H7 (cell line): ENCODE data around the gene PARK7. TPM values are rescaled to one million over a fixed set of nuclear protein-coding genes. Genes with fewer than 3 reads are reported as not detected.

ENCODE experiments used
- DNase-seq: peaks from one replicate; pipeline ENCODE4 v3.0.0; 2012
- H3K27me3 ChIP-seq: 2 replicates; pipeline ENCODE4 v1.6.0; 2011; ENCODE audit warnings: mild to moderate bottlenecking, low read length; ENCODE audit not compliant: control insufficient read depth, insufficient read depth
- H3K36me3 ChIP-seq: replicated peaks from 2 replicates; pipeline ENCODE4 v1.5.1; 2011; ENCODE audit warnings: low read length; ENCODE audit not compliant: control insufficient read depth, insufficient read depth
- H3K4me3 ChIP-seq: 2 replicates; pipeline ENCODE4 v1.5.1; 2011; ENCODE audit warnings: low read depth, mild to moderate bottlenecking, control low read depth, low read length, moderate library complexity; ENCODE audit not compliant: insufficient read depth
- total RNA-seq: library from RNA; depleted of rRNA; stranded (reverse); fragments of >200 nt; shearing (Covaris generic); gene quantifications from 2 replicates; pipeline ENCODE4 v1.2.3, GENCODE V29; 2014; rRNA removed

Gene PARK7
- total RNA-seq, 1 experiment from 2014 or later = 298 TPM

DNA sequence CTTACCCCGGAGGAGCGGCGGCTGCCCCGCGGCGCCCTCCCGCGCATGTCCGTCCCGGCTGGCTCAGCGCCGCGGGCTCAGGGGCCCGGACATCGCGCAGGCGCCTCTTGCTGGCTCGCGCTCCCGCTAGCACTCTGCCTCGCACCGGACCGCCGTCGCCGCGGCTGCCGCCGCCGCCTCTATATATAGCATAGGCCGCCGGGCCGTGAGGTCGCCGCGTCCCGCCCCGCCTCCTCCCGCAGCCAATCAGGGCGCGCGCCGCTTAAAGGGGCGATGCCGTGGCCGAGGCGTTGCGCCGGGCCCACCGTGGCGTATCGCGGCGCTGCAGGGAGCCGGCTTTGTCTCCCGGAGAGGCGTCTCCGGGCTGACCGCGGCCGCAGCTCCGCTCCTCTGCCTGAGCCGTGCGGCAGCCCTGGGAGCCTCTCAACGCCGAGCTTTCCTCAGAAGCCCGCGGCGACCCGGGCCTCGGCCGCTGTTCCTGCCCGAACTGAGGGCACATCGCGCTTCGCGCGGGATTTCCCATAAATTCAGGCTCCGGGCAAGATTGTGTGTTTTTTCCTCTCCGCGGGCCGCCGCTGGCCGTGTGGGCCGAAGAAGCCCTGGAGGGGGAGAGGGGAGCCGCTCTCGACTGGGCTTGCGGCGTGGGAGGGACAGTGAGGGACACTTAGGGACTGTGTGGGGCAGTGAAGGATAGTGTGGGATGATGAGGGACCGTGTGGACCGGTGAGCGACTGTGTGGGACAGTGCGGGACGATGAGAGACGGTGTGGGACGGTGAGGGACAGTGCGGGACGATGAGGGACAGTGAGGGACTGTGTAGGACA lies 64.9 kb downstream of the PARK7 start, which contains the start of gene ERRFI1:
TSS of gene ERRFI1 (minus strand) at position 157 of the 823 bp plus-strand sequence. CDS start 10,690 bp downstream, outside the sequence.
- no peaks in the 10 kb centered on the region for H3K36me3 ChIP-seq
- H3K27me3 ChIP-seq = peaks cover 5% of the 10 kb centered on the region

DNA sequence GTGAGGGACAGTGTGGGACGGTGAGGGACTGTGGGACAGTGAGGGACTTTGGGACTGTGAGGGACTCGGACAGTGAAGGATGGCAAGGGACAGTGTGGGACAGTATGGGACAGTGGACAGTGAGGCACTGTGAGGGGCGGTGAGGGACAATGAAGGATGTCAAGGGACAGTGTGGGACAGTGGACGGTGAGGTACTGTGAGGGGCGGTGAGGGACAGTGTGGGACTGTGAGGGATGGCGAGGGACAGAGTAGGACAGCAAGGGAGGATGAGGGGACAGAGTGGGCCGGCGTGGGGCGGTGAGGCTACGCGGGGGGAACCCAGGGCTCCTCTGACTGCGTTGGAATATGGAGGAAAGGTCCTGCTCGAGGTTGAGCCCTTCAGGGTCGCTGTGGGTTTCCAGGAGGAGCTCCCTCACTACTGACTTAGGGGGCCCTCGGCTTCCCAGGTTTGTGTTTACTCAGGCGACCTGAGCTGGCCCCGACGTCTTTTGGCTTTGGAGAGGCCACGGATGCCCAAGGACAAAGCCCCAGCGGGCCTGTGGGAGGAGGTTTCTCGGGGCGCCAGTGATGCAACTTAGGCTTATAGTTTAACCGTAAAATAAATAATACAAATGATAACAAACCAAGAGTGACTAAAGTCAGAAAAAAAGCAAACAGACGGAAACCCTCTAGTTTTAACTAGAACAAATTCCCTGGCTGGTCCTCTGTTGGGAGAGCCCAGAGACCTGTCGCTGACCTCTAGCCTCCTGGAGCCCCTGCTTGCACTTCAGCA lies 65.7 kb downstream of the PARK7 start:
- Histone ChIP-seq H3K27me3 (peaks cover 5% of the 10 kb centered on the region), H3K4me3 (peak overlapping the region; percentile 79)
- peak; percentile 54 for DNase-seq

More for the DNA sequence above, 64.9 kb downstream of the PARK7 start, which contains the start of gene ERRFI1:
- DNase-seq = peak; percentile 98
- peak within 1 kb of the TSS; percentile 79 for H3K4me3 ChIP-seq

DNA sequence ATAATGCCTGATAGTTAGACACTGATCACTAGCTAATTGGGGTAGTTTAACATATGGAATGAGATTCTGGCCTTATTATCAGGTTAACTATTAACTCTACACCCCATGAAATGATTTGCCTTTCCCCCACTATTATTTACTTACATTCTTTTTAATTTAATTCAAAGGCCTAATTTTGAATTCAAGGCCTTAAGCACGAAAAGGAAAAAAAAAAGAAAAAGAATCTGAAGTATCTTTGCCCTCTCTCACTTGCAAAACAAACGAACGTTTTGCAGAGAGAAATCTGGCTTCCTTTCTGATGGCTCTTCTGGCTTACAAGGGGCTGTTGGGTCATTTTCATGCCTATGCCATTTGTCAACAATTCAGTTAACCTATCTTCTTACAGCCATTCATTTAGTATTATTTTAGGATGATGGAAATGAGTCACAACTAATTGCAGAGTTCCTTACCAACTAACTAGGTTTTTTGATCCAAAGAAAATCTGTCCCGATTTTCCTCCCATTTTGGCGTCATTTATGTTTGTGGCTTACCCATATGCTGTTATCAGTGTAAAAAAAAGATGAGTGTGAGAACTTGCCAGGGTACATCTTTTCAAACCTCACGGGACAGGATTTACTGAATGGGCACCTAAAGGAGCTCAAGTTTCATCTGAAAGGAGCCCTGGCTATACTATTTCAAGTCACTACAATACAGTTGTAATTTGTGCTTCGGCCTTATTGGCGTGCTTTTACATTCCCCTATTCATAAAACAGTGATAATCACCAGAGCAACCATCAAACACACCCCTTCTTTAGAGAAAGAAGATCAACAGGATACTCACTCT lies 66.4 kb downstream of the PARK7 start:
- DNase-seq = no peak
- Histone ChIP-seq H3K36me3 (no peaks in the 10 kb centered on the region), H3K4me3 (no peak overlapping the region)

More for the DNA sequence above, 65.7 kb downstream of the PARK7 start:
- no peaks in the 10 kb centered on the region for H3K36me3 ChIP-seq

DNA sequence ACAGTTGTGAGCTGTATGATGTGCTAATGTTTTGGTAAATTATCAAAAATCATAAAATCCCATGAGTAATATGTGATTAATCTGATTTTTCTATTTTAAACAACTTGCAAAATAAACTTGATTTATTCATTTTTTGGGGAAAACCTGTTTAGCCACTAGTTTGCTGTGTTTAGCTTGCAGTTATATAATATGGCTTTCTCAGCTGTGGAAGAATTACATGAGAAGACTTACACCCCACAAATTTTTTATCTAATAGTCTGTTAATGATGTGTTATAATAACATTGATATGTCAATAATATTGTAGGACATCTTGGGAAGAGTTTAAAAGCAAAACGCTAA lies 67.0 kb downstream of the PARK7 start:
- Histone ChIP-seq H3K36me3 (no peaks in the 10 kb centered on the region), H3K4me3 (no peak overlapping the region), H3K27me3 (peaks cover 5% of the 10 kb centered on the region)
- DNase-seq = no peak

More for the DNA sequence above, 66.4 kb downstream of the PARK7 start:
- H3K27me3 ChIP-seq = peaks cover 5% of the 10 kb centered on the region

DNA sequence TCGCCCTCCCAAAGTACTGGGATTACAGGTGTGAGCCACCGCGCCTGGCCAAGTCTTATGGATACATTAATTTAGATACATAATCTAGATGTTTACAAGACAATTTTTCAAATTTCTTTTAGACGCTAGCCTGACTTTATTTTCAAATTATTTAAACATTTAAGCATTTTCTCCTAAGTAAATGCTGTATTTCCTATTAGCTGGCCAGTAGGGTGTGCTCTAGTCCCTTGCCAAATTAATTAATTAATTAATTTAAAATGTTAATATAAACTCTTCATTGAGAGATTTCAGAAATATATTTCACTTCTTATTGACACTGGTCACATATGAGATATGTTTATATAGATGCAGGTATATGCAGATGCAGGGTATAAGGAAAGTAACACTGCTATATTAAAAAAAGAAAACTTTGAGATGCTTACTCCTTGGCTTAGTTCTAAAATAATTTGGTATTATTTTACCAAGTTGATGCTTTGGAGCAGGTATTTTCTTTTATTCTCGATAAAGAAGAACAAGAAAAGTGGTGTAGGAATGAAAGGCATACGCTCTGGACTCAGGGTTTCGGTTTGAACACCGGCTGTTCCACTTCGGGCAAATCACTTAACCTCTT lies 69.8 kb downstream of the PARK7 start:
- DNase-seq = no peak
- no peaks in the 10 kb centered on the region for H3K36me3 ChIP-seq
- H3K27me3 ChIP-seq = peaks cover 5% of the 10 kb centered on the region
- H3K4me3 ChIP-seq = no peak overlapping the region

DNA sequence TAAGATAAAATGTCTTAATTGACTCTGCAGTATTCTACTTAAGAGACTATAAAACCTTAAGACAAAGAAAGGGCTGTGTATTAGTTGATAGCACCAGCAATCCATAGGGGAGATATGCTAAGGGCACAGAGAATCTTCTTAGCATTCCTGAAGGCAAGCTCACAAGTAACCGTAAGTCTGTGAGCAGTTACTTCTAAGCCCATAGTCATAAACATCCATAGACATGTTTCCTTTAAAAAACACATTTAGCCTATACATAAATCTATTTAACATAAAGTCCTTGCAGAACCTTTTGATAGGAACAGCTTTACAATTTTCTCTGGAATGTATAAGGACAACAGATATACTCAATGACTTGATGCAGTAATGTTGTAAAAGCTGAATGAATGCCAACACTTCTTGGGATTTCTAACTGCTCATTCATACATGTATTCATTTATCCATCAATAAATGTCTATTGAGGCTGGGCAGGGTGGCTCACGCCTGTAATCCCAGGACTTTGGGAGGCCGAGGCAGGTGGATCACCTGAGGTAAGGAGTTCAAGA lies 70.9 kb downstream of the PARK7 start:
- Histone ChIP-seq H3K36me3 (no peaks in the 10 kb centered on the region), H3K27me3 (no peaks in the 10 kb centered on the region), H3K4me3 (no peak overlapping the region)
- DNase-seq = no peak

DNA sequence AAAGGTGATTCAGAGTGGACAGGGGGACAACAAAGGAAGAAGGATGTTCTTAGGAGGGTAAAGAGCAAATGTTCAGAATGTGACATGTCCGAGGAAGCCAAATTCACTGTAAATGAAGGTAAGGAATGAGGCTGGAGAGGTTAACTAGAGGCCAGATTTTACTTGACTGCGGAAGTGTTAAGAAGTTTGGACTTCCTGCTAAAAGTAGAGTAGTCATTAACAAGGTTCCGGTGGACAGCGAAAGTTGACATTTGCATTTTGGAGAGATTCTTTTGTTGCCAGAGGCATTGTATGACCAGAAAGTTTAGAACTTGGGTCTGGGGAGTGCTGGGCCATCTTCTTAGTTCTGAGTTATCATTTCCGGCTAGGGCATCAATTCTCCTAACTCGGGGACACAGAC lies 71.8 kb downstream of the PARK7 start:
- no peaks in the 10 kb centered on the region for H3K36me3 ChIP-seq
- no peaks in the 10 kb centered on the region for H3K27me3 ChIP-seq
- DNase-seq = no peak
- H3K4me3 ChIP-seq = no peak overlapping the region

Other genes with a start within 250 kb of the PARK7 start
- 69.0 and 78.4 TPM in 2 replicates for gene VAMP3, start 190.4 kb upstream of the PARK7 start, total RNA-seq
- 1.2 and 2.8 TPM in 2 replicates for gene PER3, start 177.4 kb upstream of the PARK7 start, total RNA-seq
- 0.35 and 1.3 TPM in 2 replicates for gene UTS2, start 108.6 kb upstream of the PARK7 start, total RNA-seq
- gene TNFRSF9, start 20.9 kb upstream of the PARK7 start, total RNA-seq = not detected in 2 replicates
- gene ERRFI1, start 64.6 kb downstream of the PARK7 start, total RNA-seq = 37.3 and 42.6 TPM in 2 replicates